ENCODE measurements around the gene COMTD1. TPM values are rescaled to one million over a fixed set of nuclear protein-coding genes. Genes with fewer than 3 reads are reported as not detected.
A peak's percentile ranks its signal among the peaks of the same experiment; 100 is the strongest.

COMTD1 gene
- total and polyA plus RNA-seq, 2 of the 8 experiments (the other 6 are each of a cell fraction or from before 2014, with no cell fraction given): 31.9 to 42.4 TPM

- no peak overlapping the region for H4K8ac ChIP-seq (ENCODE audit: extremely low read depth, insufficient read depth, low read length)
- H2BK15ac ChIP-seq (ENCODE audit: low read length): no peak overlapping the region
- peak overlapping the region; percentile 0; the same call in 1 of the 2 replicates for H2AFZ ChIP-seq (ENCODE audit: low read length)
- no peak overlapping the region for H3K9ac ChIP-seq (replicated peaks in 1 of 4; ENCODE audit: extremely low read depth in 1 of 4, low read depth in 3 of 4, low read length in 3 of 4)
- H2BK20ac ChIP-seq (ENCODE audit: low read length): no peak overlapping the region
- no peaks in the 10 kb centered on the region for H3K36me3 ChIP-seq (ENCODE audit: control insufficient read depth in 2 of 4, insufficient read depth in 4 of 4, low read length in 3 of 4)
- H3K14ac ChIP-seq (ENCODE audit: insufficient read length): no peak overlapping the region
- no peak overlapping the region for H3K27ac ChIP-seq (ENCODE audit: low read depth, low read length)
- peaks cover 0 to 13% (median 8%) of the 10 kb centered on the region in 4 experiments; a peak in 5 of 7 replicates for H3K4me1 ChIP-seq (replicated peaks in 1 of 4; ENCODE audit: control insufficient read depth in 3 of 4, insufficient read depth in 4 of 4, low read length in 3 of 4)
- no peak overlapping the region for H3K56ac ChIP-seq (replicated peaks; ENCODE audit: insufficient read length, low read depth, low read length)
- peaks cover 0 to 1% of the 10 kb centered on the region in 2 experiments for H4K20me1 ChIP-seq (replicated peaks in 1 of 2; ENCODE audit: control insufficient read depth in 1 of 2, insufficient read depth in 2 of 2, low read length in 2 of 2)
- H3K79me1 ChIP-seq (ENCODE audit: low read depth, low read length): no peaks in the 10 kb centered on the region
- H2BK5ac ChIP-seq (ENCODE audit: low read depth, low read length): no peak overlapping the region
- no peak overlapping the region for H3K23ac ChIP-seq (ENCODE audit: insufficient read length)
- peak overlapping the region; percentile 14 for H3K4ac ChIP-seq (replicated peaks; ENCODE audit: insufficient read length, low read depth, low read length)
- H3K18ac ChIP-seq (ENCODE audit: extremely low read depth, low read length): no peak overlapping the region
- no peak overlapping the region for H4K5ac ChIP-seq (ENCODE audit: insufficient read length, low read depth, low read length)
- no peaks in the 10 kb centered on the region for H3K9me3 ChIP-seq (ENCODE audit: insufficient read depth in 2 of 2, low read depth in 1 of 2, low read length in 1 of 2)
- POLR2A ChIA-PET (ENCODE audit: partially characterized antibody): no interaction called here
- H2BK120ac ChIP-seq (replicated peaks; ENCODE audit: low read depth, low read length): peak overlapping the region; percentile 53
- H3K79me2 ChIP-seq (ENCODE audit: control insufficient read depth in 1 of 2, insufficient read depth in 2 of 2, low read length in 2 of 2): no peaks in the 10 kb centered on the region
- peak overlapping the region; percentile 39 for H4K91ac ChIP-seq (replicated peaks; ENCODE audit: insufficient read length, low read length)
- CTCF ChIA-PET (ENCODE audit: partially characterized antibody): interaction anchor here (1.5 kb wide), 1 partner anchor 23 kb away, joined by 3 read pairs; no protein-coding TSS in a partner anchor
- no peaks in the 10 kb centered on the region; the same call in 1 of the 2 replicates for H3K23me2 ChIP-seq (ENCODE audit: low read depth, low read length)
- H3K27me3 ChIP-seq (replicated peaks in 1 of 4; ENCODE audit: control insufficient read depth in 3 of 4, extremely low read depth in 1 of 4, insufficient read depth in 3 of 4, low read length in 3 of 4): no peaks in the 10 kb centered on the region
- WGBS, 2 experiments (ENCODE audit: extremely low coverage in 1 of 2, insufficient coverage in 1 of 2, insufficient read length in 1 of 2, insufficient replicate concordance in 2 of 2, low coverage in 1 of 2, low lambda C conversion rate in 2 of 2, missing lambda C conversion rate in 1 of 2): 92% methylated on average over 5 of the region's 5 CpGs; no CpG with 5 or more reads in 1 of the 2 experiments
- H2AK5ac ChIP-seq (ENCODE audit: low read depth, low read length): no peak overlapping the region
- no peak overlapping the region for H3K4me2 ChIP-seq (ENCODE audit: insufficient read depth in 1 of 2, low read depth in 2 of 2, low read length in 2 of 2)
- H2BK12ac ChIP-seq (ENCODE audit: low read depth, low read length): no peak overlapping the region
- FAIRE-seq (no peak), DNase-seq (ENCODE audit: low read depth in 1 of 2, low spot score in 2 of 2) (no peak)
- no peak overlapping the region for H3K4me3 ChIP-seq (ENCODE audit: extremely low read depth in 1 of 4, insufficient read depth in 2 of 4, low read depth in 3 of 4, low read length in 4 of 4)
- TF ChIP-seq TCF12 (IDR thresholded peaks at IDR 0.05; ENCODE audit: low read depth, low read length) (no peak), JUN (IDR thresholded peaks at IDR 0.05; ENCODE audit: low read depth, low read length) (no peak), CBX5 (IDR thresholded peaks at IDR 0.05; ENCODE audit: low read depth, low read length) (no peak), CHD1 (IDR thresholded peaks at IDR 0.05; ENCODE audit: low read depth, low read length) (no peak), KDM4A (IDR thresholded peaks at IDR 0.05; ENCODE audit: low read depth, low read length, severe bottlenecking) (no peak), FOSL1 (IDR thresholded peaks at IDR 0.05; ENCODE audit: insufficient read depth, low read depth, low read length) (no peak), TBP (IDR thresholded peaks at IDR 0.05; ENCODE audit: low read depth, low read length) (no peak), KDM1A (IDR thresholded peaks at IDR 0.05; ENCODE audit: borderline replicate concordance, low read length) (no peak), SP4 (IDR thresholded peaks at IDR 0.05; ENCODE audit: low read length) (no peak), SUZ12 (IDR thresholded peaks at IDR 0.05; ENCODE audit: low read length) (no peak), MAX (IDR thresholded peaks at IDR 0.05) (no peak), RNF2 (IDR thresholded peaks at IDR 0.05; ENCODE audit: borderline replicate concordance, low read depth, low read length, missing control alignments, poor library complexity, severe bottlenecking) (no peak), USF2 (IDR thresholded peaks at IDR 0.05; ENCODE audit: low read length) (no peak)
Measured at GRCh38 chr10:75272094-75272493, 36.3 kb upstream of the COMTD1 start.
